Measurements from ENCODE around the gene DCP2. TPM values are rescaled to one million over a fixed set of nuclear protein-coding genes. Genes with fewer than 3 reads are reported as not detected.

Gene DCP2
- polyA plus RNA-seq, 1 donor from 2014 or later = 26.2 TPM

DNA sequence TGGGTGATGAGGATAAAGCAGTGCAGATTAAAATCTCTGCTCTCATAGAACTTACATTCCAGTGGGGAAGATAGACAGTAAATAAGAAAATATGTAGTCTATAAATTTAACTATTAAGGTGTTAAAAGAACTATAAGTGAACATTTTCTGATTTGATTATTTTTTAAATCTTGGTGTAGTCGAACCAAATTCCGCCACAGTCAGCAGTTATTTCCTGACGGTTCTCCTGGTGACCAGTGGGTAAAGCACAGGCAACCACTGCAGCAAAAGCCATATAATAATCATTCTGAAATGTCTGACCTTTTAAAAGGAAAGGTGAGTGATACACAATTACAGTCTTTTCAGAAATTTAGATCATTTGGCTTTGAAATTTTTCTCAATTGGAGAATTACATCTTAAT is 27.2 kb downstream of the DCP2 start:
- Histone ChIP-seq H3K9me2 (ENCODE audit: insufficient read depth, low read length) (no peaks in the 10 kb centered on the region), H3K4me3 (ENCODE audit: low read length) (no peak overlapping the region), H2AFZ (ENCODE audit: low read depth, low read length) (no peak overlapping the region), H3F3A (ENCODE audit: insufficient read depth, low read length, poor library complexity, severe bottlenecking) (no peaks in the 10 kb centered on the region), H3K36me3 (ENCODE audit: insufficient read depth, low read length) (peaks cover 13% of the 10 kb centered on the region), H3K27ac (ENCODE audit: low read length) (no peak overlapping the region), H3K27me3 (ENCODE audit: insufficient read depth, low read depth, low read length) (no peaks in the 10 kb centered on the region), H3K9ac (ENCODE audit: low read length) (no peak overlapping the region), H3K79me2 (replicated peaks; ENCODE audit: insufficient read depth, low read length) (peaks cover 5% of the 10 kb centered on the region), H3K9me3 (ENCODE audit: low read length) (no peaks in the 10 kb centered on the region), H4K20me1 (ENCODE audit: insufficient read depth) (no peaks in the 10 kb centered on the region), H3K4me2 (ENCODE audit: low read length) (no peak overlapping the region)
- TF ChIP-seq CTCF (IDR thresholded peaks at IDR 0.05; ENCODE audit: poor library complexity, severe bottlenecking) = no peak
- TF ChIP-seq TAF1 (IDR thresholded peaks at IDR 0.05; ENCODE audit: low read depth) = no peak
- TF ChIP-seq POLR2AphosphoS5 (IDR thresholded peaks at IDR 0.05) = no peak
- TF ChIP-seq REST (IDR thresholded peaks at IDR 0.05; ENCODE audit: borderline replicate concordance) = no peak
- no peak for TF ChIP-seq SMC3 (conservative IDR thresholded peaks at IDR 0.05; ENCODE audit: poor library complexity)
- no peak for TF ChIP-seq EZH2 (IDR thresholded peaks at IDR 0.05; ENCODE audit: borderline replicate concordance, insufficient read depth, low read length, poor library complexity, severe bottlenecking)
- TF ChIP-seq EP300 (conservative IDR thresholded peaks at IDR 0.05; ENCODE audit: poor library complexity, severe bottlenecking) = no peak
- no peak for TF ChIP-seq MXI1 (conservative IDR thresholded peaks at IDR 0.05; ENCODE audit: poor library complexity, severe bottlenecking)
- TF ChIP-seq RAD21 (conservative IDR thresholded peaks at IDR 0.05) = no peak

- Histone ChIP-seq H4K20me1 (ENCODE audit: insufficient read depth) (no peaks in the 10 kb centered on the region), H3K36me3 (ENCODE audit: insufficient read depth, low read length) (peaks cover 13% of the 10 kb centered on the region), H3K9me2 (ENCODE audit: insufficient read depth, low read length) (no peaks in the 10 kb centered on the region), H3K79me2 (replicated peaks; ENCODE audit: insufficient read depth, low read length) (peaks cover 5% of the 10 kb centered on the region), H3K27ac (ENCODE audit: low read length) (no peak overlapping the region), H3K4me2 (ENCODE audit: low read length) (no peak overlapping the region), H3F3A (ENCODE audit: insufficient read depth, low read length, poor library complexity, severe bottlenecking) (no peaks in the 10 kb centered on the region), H3K27me3 (ENCODE audit: insufficient read depth, low read depth, low read length) (no peaks in the 10 kb centered on the region), H3K9ac (ENCODE audit: low read length) (no peak overlapping the region), H2AFZ (ENCODE audit: low read depth, low read length) (no peak overlapping the region), H3K4me3 (ENCODE audit: low read length) (no peak overlapping the region), H3K9me3 (ENCODE audit: low read length) (no peaks in the 10 kb centered on the region)
- TF ChIP-seq RAD21 (conservative IDR thresholded peaks at IDR 0.05) (no peak), REST (IDR thresholded peaks at IDR 0.05; ENCODE audit: borderline replicate concordance) (no peak), EZH2 (IDR thresholded peaks at IDR 0.05; ENCODE audit: borderline replicate concordance, insufficient read depth, low read length, poor library complexity, severe bottlenecking) (no peak), SMC3 (conservative IDR thresholded peaks at IDR 0.05; ENCODE audit: poor library complexity) (no peak), TAF1 (IDR thresholded peaks at IDR 0.05; ENCODE audit: low read depth) (no peak), POLR2AphosphoS5 (IDR thresholded peaks at IDR 0.05) (no peak), MXI1 (conservative IDR thresholded peaks at IDR 0.05; ENCODE audit: poor library complexity, severe bottlenecking) (no peak), EP300 (conservative IDR thresholded peaks at IDR 0.05; ENCODE audit: poor library complexity, severe bottlenecking) (no peak), CTCF (IDR thresholded peaks at IDR 0.05; ENCODE audit: poor library complexity, severe bottlenecking) (no peak)
These were observed 28.9 kb downstream of the DCP2 start for GRCh38 chr5:113005454-113005853.

Measured in neural cell (in vitro differentiated cells).